ENCODE results near the gene PDCD11.

The PDCD11 gene

DNA sequence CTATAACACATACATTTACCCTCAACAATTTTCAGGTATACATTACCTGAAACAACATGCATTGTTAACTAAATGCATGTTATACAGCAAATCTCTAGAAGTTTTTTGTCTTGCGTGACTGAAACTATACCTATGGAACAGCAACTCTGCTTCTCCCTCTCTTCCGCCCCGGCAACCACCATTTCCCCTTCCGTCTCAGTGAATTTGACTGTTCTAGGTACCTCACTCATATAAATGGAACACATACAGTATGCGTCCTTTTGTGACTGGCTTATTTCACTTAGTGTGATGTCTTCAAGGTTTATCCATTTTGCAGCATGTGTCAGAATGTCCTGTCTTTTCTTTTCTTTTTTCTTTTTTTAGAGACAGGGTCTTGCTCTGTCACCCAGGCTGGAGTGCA lies 33.2 kb downstream of the PDCD11 start:
- ChIA-PET POLR2A (no interaction called here), CTCF (interaction anchor here (0.7 kb wide), 1 partner anchor 135 kb away, joined by 3 read pairs; no protein-coding TSS in a partner anchor)
- Histone ChIP-seq H3K4me3 (ENCODE audit: low read depth, low read length) (no peak overlapping the region), H3K36me3 (ENCODE audit: control insufficient read depth in 2 of 2, insufficient read depth in 1 of 2, low read length in 2 of 2) (peaks cover 47 to 92% of the 10 kb centered on the region in 2 experiments), H3K27ac (ENCODE audit: extremely low read depth, low read depth, low read length) (no peak overlapping the region), H3K9me3 (ENCODE audit: control insufficient read depth, insufficient read depth, low read depth, low read length) (no peaks in the 10 kb centered on the region), H3K4me1 (ENCODE audit: control insufficient read depth, insufficient read depth, low read length) (no peaks in the 10 kb centered on the region)
- TF ChIP-seq, protein P1, sequence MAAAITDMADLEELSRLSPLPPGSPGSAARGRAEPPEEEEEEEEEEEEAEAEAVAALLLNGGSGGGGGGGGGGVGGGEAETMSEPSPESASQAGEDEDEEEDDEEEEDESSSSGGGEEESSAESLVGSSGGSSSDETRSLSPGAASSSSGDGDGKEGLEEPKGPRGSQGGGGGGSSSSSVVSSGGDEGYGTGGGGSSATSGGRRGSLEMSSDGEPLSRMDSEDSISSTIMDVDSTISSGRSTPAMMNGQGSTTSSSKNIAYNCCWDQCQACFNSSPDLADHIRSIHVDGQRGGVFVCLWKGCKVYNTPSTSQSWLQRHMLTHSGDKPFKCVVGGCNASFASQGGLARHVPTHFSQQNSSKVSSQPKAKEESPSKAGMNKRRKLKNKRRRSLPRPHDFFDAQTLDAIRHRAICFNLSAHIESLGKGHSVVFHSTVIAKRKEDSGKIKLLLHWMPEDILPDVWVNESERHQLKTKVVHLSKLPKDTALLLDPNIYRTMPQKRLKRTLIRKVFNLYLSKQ (tag by site-specific recombination; IDR thresholded peaks at IDR 0.05; ENCODE audit: borderline replicate concordance) = no peak
- TF ChIP-seq ZNF416 (tag by site-specific recombination; IDR thresholded peaks at IDR 0.05) (no peak), ZFHX2 (tag by site-specific recombination; conservative IDR thresholded peaks at IDR 0.05) (no peak), ZNF785 (tag by site-specific recombination; IDR thresholded peaks at IDR 0.05) (no peak), ZNF169 (tag by site-specific recombination; IDR thresholded peaks at IDR 0.05) (no peak), ZNF560 (tag by site-specific recombination; IDR thresholded peaks at IDR 0.05; ENCODE audit: borderline replicate concordance) (no peak), KLF1 (tag by site-specific recombination; IDR thresholded peaks at IDR 0.05) (no peak), ZFP41 (tag by site-specific recombination; IDR thresholded peaks at IDR 0.05; ENCODE audit: borderline replicate concordance) (no peak)
- TF ChIP-seq, protein P2, sequence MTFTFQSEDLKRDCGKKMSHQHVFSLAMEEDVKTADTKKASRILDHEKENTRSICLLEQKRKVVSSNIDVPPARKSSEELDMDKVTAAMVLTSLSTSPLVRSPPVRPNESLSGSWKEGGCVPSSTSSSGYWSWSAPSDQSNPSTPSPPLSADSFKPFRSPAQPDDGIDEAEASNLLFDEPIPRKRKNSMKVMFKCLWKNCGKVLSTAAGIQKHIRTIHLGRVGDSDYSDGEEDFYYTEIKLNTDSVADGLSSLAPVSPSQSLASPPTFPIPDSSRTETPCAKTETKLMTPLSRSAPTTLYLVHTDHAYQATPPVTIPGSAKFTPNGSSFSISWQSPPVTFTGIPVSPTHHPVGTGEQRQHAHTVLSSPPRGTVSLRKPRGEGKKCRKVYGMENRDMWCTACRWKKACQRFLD (tag by site-specific recombination; IDR thresholded peaks at IDR 0.05) = no peak

DNA sequence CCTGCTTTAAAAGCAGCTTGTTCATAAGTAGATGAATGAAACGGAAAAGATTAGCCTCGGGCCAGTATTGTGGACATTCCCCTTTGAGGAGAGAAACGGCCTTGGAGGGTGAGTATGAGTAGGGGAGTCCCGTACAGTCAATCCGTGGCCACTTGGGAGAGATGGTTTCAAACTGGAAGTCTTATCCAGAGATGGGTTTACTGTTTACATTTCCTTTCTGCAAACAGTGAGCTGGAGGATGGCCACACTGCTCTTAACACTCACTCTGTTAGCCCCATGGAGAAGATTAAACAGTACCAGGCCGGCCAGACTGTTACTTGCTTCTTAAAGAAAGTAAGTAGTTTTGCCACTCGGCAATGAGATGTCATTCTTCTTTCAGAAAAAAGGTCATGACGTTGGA lies 35.5 kb downstream of the PDCD11 start:
- no peak overlapping the region for H3K4me3 ChIP-seq (ENCODE audit: low read depth, low read length)
- CTCF ChIA-PET = interaction anchor here (0.7 to 1.0 kb wide), 3 partner anchors 47 to 131 kb away, joined by 3 read pairs; partner anchors contain the start of gene CALHM3
- POLR2A ChIA-PET = no interaction called here
- TF ChIP-seq HOXC10 (CRISPR knock-in tag; IDR thresholded peaks at IDR 0.05) = no peak
- no peak for TF ChIP-seq BCL11B (tag by site-specific recombination; IDR thresholded peaks at IDR 0.05; ENCODE audit: low read depth)
- TF ChIP-seq ZNF146 (tag by site-specific recombination; IDR thresholded peaks at IDR 0.05) = no peak
- no peak for TF ChIP-seq KLF7 (tag by site-specific recombination; IDR thresholded peaks at IDR 0.05; ENCODE audit: borderline replicate concordance)
- TF ChIP-seq, protein P3, sequence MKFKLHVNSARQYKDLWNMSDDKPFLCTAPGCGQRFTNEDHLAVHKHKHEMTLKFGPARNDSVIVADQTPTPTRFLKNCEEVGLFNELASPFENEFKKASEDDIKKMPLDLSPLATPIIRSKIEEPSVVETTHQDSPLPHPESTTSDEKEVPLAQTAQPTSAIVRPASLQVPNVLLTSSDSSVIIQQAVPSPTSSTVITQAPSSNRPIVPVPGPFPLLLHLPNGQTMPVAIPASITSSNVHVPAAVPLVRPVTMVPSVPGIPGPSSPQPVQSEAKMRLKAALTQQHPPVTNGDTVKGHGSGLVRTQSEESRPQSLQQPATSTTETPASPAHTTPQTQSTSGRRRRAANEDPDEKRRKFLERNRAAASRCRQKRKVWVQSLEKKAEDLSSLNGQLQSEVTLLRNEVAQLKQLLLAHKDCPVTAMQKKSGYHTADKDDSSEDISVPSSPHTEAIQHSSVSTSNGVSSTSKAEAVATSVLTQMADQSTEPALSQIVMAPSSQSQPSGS (tag by site-specific recombination; IDR thresholded peaks at IDR 0.05; ENCODE audit: low read depth) = no peak
- TF ChIP-seq ZNF610 (tag by site-specific recombination; IDR thresholded peaks at IDR 0.05; ENCODE audit: borderline replicate concordance) = no peak
- TF ChIP-seq ZSCAN30 (tag by site-specific recombination; IDR thresholded peaks at IDR 0.05) = no peak
- no peak for TF ChIP-seq ZNF324 (tag by site-specific recombination; IDR thresholded peaks at IDR 0.05)
- H3K9me3 ChIP-seq (ENCODE audit: control insufficient read depth, insufficient read depth, low read depth, low read length) = no peaks in the 10 kb centered on the region
- H3K27ac ChIP-seq (ENCODE audit: extremely low read depth, low read depth, low read length) = no peak overlapping the region
- H3K36me3 ChIP-seq (ENCODE audit: control insufficient read depth in 2 of 2, insufficient read depth in 1 of 2, low read length in 2 of 2) = peaks cover 46 to 93% of the 10 kb centered on the region in 2 experiments
- no peaks in the 10 kb centered on the region for H3K4me1 ChIP-seq (ENCODE audit: control insufficient read depth, insufficient read depth, low read length)

DNA sequence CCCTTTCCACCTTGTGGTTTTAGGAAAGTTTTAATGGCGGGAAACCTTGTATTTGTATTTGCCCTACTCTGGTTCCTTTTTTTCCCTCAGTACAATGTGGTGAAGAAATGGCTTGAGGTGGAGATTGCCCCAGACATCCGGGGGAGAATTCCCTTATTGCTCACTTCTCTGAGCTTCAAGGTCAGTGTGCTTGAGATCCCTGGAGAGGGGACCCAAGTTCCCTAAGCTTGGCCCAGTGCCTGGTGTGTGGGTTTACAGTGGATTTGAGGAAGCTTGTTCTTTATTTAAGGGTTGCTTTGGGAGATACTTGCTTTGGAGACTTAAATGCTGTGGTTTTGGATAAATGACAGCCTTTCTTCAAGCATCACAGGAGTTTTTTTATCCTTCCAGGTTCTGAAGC lies 37.4 kb downstream of the PDCD11 start:
- POLR2A ChIA-PET = no interaction called here
- no peak for TF ChIP-seq ZSCAN23 (tag by site-specific recombination; IDR thresholded peaks at IDR 0.05)
- no peak for TF ChIP-seq YY1 (tag by site-specific recombination; IDR thresholded peaks at IDR 0.05)
- no peak for TF ChIP-seq ZNF830 (tag by site-specific recombination; IDR thresholded peaks at IDR 0.05; ENCODE audit: low read depth)
- no peak for TF ChIP-seq KLF1 (tag by site-specific recombination; IDR thresholded peaks at IDR 0.05)
- TF ChIP-seq KLF7 (tag by site-specific recombination; IDR thresholded peaks at IDR 0.05; ENCODE audit: borderline replicate concordance) = no peak
- TF ChIP-seq HOXC10 (CRISPR knock-in tag; IDR thresholded peaks at IDR 0.05) = no peak
- no peak for TF ChIP-seq EGR2 (tag by site-specific recombination; IDR thresholded peaks at IDR 0.05; ENCODE audit: low read depth)
- Histone ChIP-seq H3K27ac (ENCODE audit: extremely low read depth, low read depth, low read length) (no peak overlapping the region), H3K4me1 (ENCODE audit: control insufficient read depth, insufficient read depth, low read length) (no peaks in the 10 kb centered on the region), H3K4me3 (ENCODE audit: low read depth, low read length) (no peak overlapping the region), H3K36me3 (ENCODE audit: control insufficient read depth in 2 of 2, insufficient read depth in 1 of 2, low read length in 2 of 2) (peaks cover 52 to 90% of the 10 kb centered on the region in 2 experiments), H3K9me3 (ENCODE audit: control insufficient read depth, insufficient read depth, low read depth, low read length) (no peaks in the 10 kb centered on the region)
- CTCF ChIA-PET = interaction anchor here (0.7 to 1.3 kb wide), 4 partner anchors 18 to 76 kb away, joined by 3 to 6 read pairs (median 4); no protein-coding TSS in a partner anchor
